Kidney epithelial cell (primary cell): ENCODE results near the gene SUMO3. TPM values are rescaled to one million over a fixed set of nuclear protein-coding genes. Genes with fewer than 3 reads are reported as not detected.

Experiments used
- DNase-seq: peaks from one replicate; pipeline ENCODE4 v3.0.0-alpha.2; 2010; ENCODE audit warnings: low read depth
- H3K27me3 ChIP-seq: 2 replicates; pipeline ENCODE4 v1.6.0; 2011; ENCODE audit warnings: low read length; ENCODE audit not compliant: control insufficient read depth, insufficient read depth
- H3K36me3 ChIP-seq: 2 replicates; pipeline ENCODE4 v1.5.1; 2011; ENCODE audit warnings: low read length; ENCODE audit not compliant: control insufficient read depth, insufficient read depth
- H3K4me3 ChIP-seq: 2 replicates; pipeline ENCODE4 v1.5.1; 2011; ENCODE audit warnings: low read depth, mild to moderate bottlenecking, control low read depth, low read length
- total RNA-seq: library from RNA; depleted of rRNA; stranded (reverse); fragments of >200 nt; gene quantifications from 2 replicates; pipeline ENCODE4 v1.2.3, GENCODE V29; 2015
- TF ChIP-seq, protein P1 (sequence below): IDR thresholded peaks from 2 replicates; pipeline ENCODE4 v1.5.1; 2011; ENCODE audit warnings: mild to moderate bottlenecking, moderate library complexity, low read length, control low read depth, inconsistent platforms; ENCODE audit not compliant: insufficient read depth, poor library complexity, severe bottlenecking

Gene SUMO3
- total RNA-seq, 1 donor from 2014 or later = 61.7 TPM

DNA sequence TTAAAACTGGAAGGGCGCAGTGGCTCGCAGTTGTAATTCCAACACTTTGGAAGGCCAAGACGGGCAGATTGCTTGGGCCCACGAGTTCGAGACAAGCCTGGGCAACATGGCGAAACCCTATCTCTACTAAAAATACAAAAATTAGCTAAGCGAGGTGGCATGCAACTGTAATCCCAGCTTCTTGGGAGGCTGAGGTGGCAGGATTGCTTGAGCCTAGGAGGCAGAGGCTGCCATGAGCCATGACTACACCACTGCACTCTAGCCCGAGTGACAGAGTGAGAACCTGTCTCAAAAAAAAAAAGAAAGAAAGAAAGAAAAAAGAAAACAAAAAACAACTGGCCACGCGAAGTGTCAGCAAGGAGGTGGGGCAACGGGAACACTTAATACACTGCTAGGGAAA lies 22.5 kb downstream of the SUMO3 start:
- H3K36me3 ChIP-seq = no peaks in the 10 kb centered on the region
- DNase-seq = no peak
- TF ChIP-seq, protein P1, sequence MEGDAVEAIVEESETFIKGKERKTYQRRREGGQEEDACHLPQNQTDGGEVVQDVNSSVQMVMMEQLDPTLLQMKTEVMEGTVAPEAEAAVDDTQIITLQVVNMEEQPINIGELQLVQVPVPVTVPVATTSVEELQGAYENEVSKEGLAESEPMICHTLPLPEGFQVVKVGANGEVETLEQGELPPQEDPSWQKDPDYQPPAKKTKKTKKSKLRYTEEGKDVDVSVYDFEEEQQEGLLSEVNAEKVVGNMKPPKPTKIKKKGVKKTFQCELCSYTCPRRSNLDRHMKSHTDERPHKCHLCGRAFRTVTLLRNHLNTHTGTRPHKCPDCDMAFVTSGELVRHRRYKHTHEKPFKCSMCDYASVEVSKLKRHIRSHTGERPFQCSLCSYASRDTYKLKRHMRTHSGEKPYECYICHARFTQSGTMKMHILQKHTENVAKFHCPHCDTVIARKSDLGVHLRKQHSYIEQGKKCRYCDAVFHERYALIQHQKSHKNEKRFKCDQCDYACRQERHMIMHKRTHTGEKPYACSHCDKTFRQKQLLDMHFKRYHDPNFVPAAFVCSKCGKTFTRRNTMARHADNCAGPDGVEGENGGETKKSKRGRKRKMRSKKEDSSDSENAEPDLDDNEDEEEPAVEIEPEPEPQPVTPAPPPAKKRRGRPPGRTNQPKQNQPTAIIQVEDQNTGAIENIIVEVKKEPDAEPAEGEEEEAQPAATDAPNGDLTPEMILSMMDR = no peak

DNA sequence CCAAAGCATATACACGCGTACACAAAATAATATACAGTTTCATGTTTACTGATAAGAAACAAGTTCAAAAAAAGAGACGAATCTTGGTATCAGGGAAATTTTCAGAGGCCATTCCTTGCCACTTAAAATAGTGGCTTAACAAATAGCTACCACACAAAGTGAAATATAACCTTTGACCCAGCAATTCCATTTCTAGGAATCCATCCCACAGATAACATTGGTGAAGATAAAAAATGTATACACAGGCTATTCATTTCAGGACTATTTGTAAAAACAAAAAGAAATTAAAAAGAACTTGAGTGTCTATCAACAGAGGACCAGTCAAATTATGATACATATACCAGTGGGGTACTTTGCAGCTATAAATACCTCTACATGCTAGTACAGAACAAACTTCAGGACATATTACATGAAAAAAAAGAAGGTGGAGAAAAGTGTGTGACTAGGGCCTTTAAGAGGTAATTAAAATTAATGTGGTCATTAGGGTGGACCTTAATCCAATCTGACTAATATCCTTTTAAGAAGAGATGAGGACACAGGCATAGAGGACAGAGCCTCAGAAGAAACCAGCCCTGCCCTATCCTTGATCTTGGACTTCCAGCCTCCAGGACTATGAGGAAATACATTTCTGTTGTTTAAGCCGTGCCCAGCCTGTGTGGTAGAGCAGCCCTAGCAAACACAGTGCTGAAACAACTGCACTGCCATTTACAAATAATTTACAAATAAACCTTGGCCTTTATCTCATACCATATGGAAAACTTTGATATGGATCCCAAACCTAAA lies 24.1 kb downstream of the SUMO3 start:
- TF ChIP-seq, protein P1 = no peak
- DNase-seq = no peak
- Histone ChIP-seq H3K27me3 (no peaks in the 10 kb centered on the region), H3K36me3 (no peaks in the 10 kb centered on the region), H3K4me3 (no peak overlapping the region)

More for the DNA sequence above, 22.5 kb downstream of the SUMO3 start:
- H3K27me3 ChIP-seq = no peaks in the 10 kb centered on the region
- no peak overlapping the region for H3K4me3 ChIP-seq

- DNase-seq = no peak
These were observed 24.9 kb downstream of the SUMO3 start for GRCh38 chr21:44792702-44793591.

GRCh38 chr21:44791993-44792392 lies 25.9 kb downstream of the SUMO3 start:
- Histone ChIP-seq H3K36me3 (no peaks in the 10 kb centered on the region), H3K27me3 (no peaks in the 10 kb centered on the region), H3K4me3 (no peak overlapping the region)
- TF ChIP-seq, protein P1 = no peak
- DNase-seq = no peak

More at GRCh38 chr21:44792702-44793591, 24.9 kb downstream of the SUMO3 start:
- H3K27me3 ChIP-seq = no peaks in the 10 kb centered on the region
- H3K4me3 ChIP-seq = no peak overlapping the region
- TF ChIP-seq, protein P1 = peak; percentile 77
- H3K36me3 ChIP-seq = no peaks in the 10 kb centered on the region

DNA sequence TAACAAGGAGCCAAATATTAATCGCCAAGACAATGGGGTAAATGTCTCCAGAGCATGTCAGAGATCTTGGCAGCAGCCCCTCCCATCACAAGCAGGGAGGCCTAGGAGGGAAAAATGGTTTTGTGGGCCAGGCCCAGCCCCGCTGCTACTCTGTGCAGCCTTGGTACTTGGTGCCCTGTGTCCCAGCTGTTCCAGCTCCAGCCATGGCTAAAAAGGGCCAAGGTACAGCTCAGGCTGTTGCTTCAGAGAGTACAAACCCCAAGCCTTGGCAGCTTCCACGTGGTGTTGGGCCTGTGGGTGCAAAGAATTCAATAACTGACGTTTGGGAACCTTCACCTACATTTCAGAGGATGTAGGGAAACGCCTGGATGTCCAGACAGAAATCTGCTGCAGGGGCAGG lies 26.6 kb downstream of the SUMO3 start:
- no peak for DNase-seq
- TF ChIP-seq, protein P1 = no peak
- H3K27me3 ChIP-seq = no peaks in the 10 kb centered on the region
- no peak overlapping the region for H3K4me3 ChIP-seq
- no peaks in the 10 kb centered on the region for H3K36me3 ChIP-seq
